Right cardiac atrium (tissue), 5 donors: ENCODE results near the gene CAPN2. TPM values are rescaled to one million over a fixed set of nuclear protein-coding genes. Genes with fewer than 3 reads are reported as not detected.

Source experiments
- ATAC-seq, 2 donors: fragments of 200-7000 bp; cut with Tn5 transposase; one replicate each; pipeline versions ENCODE4 v1.8.0 to v1.9.1; 2020; ENCODE audit warnings: moderate library complexity in 2 of 2, mild to moderate bottlenecking in 1 of 2
- DNase-seq, 3 donors: peaks; one replicate each; pipeline ENCODE4 v3.0.0-alpha.2; 2020
- H3K27ac ChIP-seq: one replicate; pipeline ENCODE4 v1.5.1; 2013; ENCODE audit warnings: mild to moderate bottlenecking, low read length, control low read depth, moderate library complexity
- H3K27me3 ChIP-seq: one replicate; pipeline ENCODE4 v1.6.1; 2013; ENCODE audit not compliant: control insufficient read depth, insufficient read depth
- H3K4me1 ChIP-seq: one replicate; pipeline ENCODE4 v1.6.1; 2013; ENCODE audit warnings: low read length; ENCODE audit not compliant: control insufficient read depth, insufficient read depth
- H3K4me3 ChIP-seq: one replicate; pipeline ENCODE4 v1.5.1; 2013; ENCODE audit warnings: low read length, control low read depth
- H3K9me3 ChIP-seq: one replicate; pipeline ENCODE4 v1.6.1; 2013; ENCODE audit warnings: low read length; ENCODE audit not compliant: control insufficient read depth
- WGBS: extraction: QIAGEN DNeasy Blood & Tissue Kit; methylation state at CpG from one replicate; pipeline ENCODE4 v1.1.7; 2013; 5-methylcytosine and 5-hydroxymethylcytosine counted together
- intact Hi-C, 4 donors: fragments of 100-400 bp; cut with DNase I; formaldehyde crosslinking; loops; one replicate each; pipeline versions ENCODE4 v1.11.0 to v1.14.0; 2022 to 2023
- polyA plus RNA-seq: library from polyadenylated mRNA; stranded (reverse); fragments of 200-250 nt; gene quantifications from one replicate; pipeline ENCODE4 v1.2.3, GENCODE V29; 2013
- total RNA-seq, 4 donors: library from RNA; stranded (reverse); fragmentation: NEBNext Ultra II Directional; extraction: Animal tissue kit (Norgen Biotek cat#: 25700); gene quantifications; one replicate each; pipeline ENCODE4 v1.2.1, GENCODE V29; 2021
- donor health status: healthy with polysubstance abuse.
- donor health status: DM: no; HTN: yes; CAD: no.
- donor health status: DM: no; HTN: no; CAD: no.
- donor health status: DM: no; HTN: yes; CAD: no; lungs with severe emphysema.
- donor health status: DM: yes; HTN: yes; CAD: no.

Gene CAPN2
- total and polyA plus RNA-seq, 5 donors = 52.7 to 91.6 (median 71.2) TPM

DNA sequence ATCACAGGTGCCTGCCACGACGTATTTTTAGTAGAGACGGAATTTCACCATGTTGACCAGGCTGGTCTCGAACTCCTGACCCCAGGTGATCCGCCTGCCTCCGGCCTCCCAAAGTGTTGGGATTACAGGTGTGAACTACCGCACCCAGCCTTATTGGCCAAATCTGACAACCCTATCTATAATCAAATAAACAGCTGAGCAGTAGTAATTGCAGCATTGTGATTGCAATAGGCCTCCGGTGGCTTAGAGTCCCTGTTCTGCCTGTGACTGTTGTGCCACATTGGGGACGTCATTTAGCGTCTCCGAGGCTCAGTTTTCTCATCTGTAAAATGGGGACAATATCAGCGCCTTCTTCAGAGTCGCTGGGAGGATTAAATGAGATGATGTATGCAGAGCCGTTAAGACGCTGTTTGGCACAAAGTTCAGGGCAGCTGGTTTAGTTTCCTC is 569 bp upstream of the CAPN2 start:
- Histone ChIP-seq H3K27ac (peak overlapping the region; percentile 61), H3K27me3 (no peaks in the 10 kb centered on the region), H3K4me3 (no peak overlapping the region), H3K4me1 (peaks cover 24% of the 10 kb centered on the region), H3K9me3 (no peaks in the 10 kb centered on the region)
- ATAC-seq = no peak
- no peak for DNase-seq
- intact Hi-C loops = loop anchor here in 3 of 4 donors (1.0 to 5.0 kb wide), 3 partner anchors 36 to 38 kb away; no protein-coding TSS in a partner anchor
- WGBS = 68% methylated on average over 15 of the region's 15 CpGs

- ATAC-seq = peak; percentile 59 to 72
- H3K27me3 ChIP-seq = no peaks in the 10 kb centered on the region
- peak; percentile 55 to 80 (median 79) for DNase-seq
- H3K4me1 ChIP-seq = peaks cover 22% of the 10 kb centered on the region
- intact Hi-C loops = loop anchor here in 3 of 4 donors (1.0 to 5.0 kb wide), 3 partner anchors 34 to 36 kb away; no protein-coding TSS in a partner anchor
- H3K9me3 ChIP-seq = no peaks in the 10 kb centered on the region
- WGBS = 2% methylated on average over 40 of the region's 40 CpGs
- H3K4me3 ChIP-seq = peak overlapping the region; percentile 66
- peak overlapping the region; percentile 91 for H3K27ac ChIP-seq
Observed at GRCh38 chr1:223712850-223713474, 623 bp downstream of the CAPN2 start.

GRCh38 chr1:223713546-223714420 is 1.4 kb downstream of the CAPN2 start:
- no peak for ATAC-seq
- Histone ChIP-seq H3K27ac (peak overlapping the region; percentile 91), H3K4me1 (peaks cover 20% of the 10 kb centered on the region), H3K27me3 (no peaks in the 10 kb centered on the region), H3K9me3 (no peaks in the 10 kb centered on the region), H3K4me3 (peak overlapping the region; percentile 66)
- DNase-seq = no peak
- intact Hi-C loops = loop anchor here in 2 of 4 donors (2.0 to 5.0 kb wide), 2 partner anchors 34 to 35 kb away; no protein-coding TSS in a partner anchor
- 34% methylated on average over 7 of the region's 7 CpGs for WGBS

GRCh38 chr1:223714421-223714724 is 2.0 kb downstream of the CAPN2 start:
- intact Hi-C loops = loop anchor here in 1 of 4 donors (5.0 kb wide), 1 partner anchor 33 kb away; no protein-coding TSS in a partner anchor
- Histone ChIP-seq H3K27me3 (no peaks in the 10 kb centered on the region), H3K9me3 (no peaks in the 10 kb centered on the region), H3K27ac (no peak overlapping the region), H3K4me1 (peaks cover 20% of the 10 kb centered on the region), H3K4me3 (no peak overlapping the region)
- DNase-seq = no peak
- ATAC-seq = no peak
- 96% methylated on average over 2 of the region's 2 CpGs for WGBS

GRCh38 chr1:223714849-223715603 is 2.7 kb downstream of the CAPN2 start:
- no peak for DNase-seq
- H3K4me1 ChIP-seq = peaks cover 20% of the 10 kb centered on the region
- intact Hi-C loops = loop anchor here in 1 of 4 donors (5.0 kb wide), 1 partner anchor 32 kb away; no protein-coding TSS in a partner anchor
- WGBS = 61% methylated on average over 9 of the region's 9 CpGs
- H3K9me3 ChIP-seq = no peaks in the 10 kb centered on the region
- ATAC-seq = no peak
- no peak overlapping the region for H3K27ac ChIP-seq
- no peak overlapping the region for H3K4me3 ChIP-seq
- H3K27me3 ChIP-seq = no peaks in the 10 kb centered on the region

- intact Hi-C loops = no loop called here
- Histone ChIP-seq H3K4me3 (no peak overlapping the region), H3K9me3 (no peaks in the 10 kb centered on the region), H3K27ac (no peak overlapping the region), H3K27me3 (no peaks in the 10 kb centered on the region), H3K4me1 (peaks cover 20% of the 10 kb centered on the region)
- no peak for ATAC-seq
- 52% methylated on average over 6 of the region's 6 CpGs for WGBS
- DNase-seq = no peak
Observed at GRCh38 chr1:223715604-223716172, 3.3 kb downstream of the CAPN2 start.

DNA sequence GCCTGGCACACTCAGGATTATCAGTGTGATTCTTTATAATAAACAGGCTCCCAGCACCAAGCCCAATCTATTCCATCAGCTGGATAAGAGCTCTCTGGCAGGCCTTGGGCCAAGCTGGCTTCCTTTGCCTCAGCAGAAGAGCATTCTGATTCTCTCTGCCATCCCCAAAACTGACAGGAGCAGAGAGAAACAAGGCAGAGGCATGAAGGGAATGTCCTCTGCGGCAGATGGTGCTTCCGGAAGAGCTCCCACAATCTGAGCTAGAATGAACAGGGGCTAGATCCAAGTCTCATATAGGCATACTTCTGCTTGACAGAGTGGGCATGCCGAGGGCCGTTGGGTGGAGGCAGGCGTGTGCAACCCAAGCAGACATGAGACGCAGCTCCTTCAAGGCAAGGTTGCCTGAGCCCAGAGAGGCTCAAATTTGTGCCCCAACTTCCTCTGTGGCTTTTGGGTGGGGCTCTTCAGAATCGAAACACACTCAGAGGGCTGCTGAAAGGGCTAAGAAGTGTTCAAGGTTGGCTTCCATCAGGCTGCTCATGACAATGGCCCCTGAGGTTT is 4.0 kb downstream of the CAPN2 start:
- H3K9me3 ChIP-seq = no peaks in the 10 kb centered on the region
- no peak overlapping the region for H3K27ac ChIP-seq
- intact Hi-C loops = no loop called here
- no peaks in the 10 kb centered on the region for H3K27me3 ChIP-seq
- WGBS = 42% methylated on average over 7 of the region's 7 CpGs
- no peak overlapping the region for H3K4me3 ChIP-seq
- ATAC-seq (no peak), DNase-seq (no peak)
- peaks cover 20% of the 10 kb centered on the region for H3K4me1 ChIP-seq

DNA sequence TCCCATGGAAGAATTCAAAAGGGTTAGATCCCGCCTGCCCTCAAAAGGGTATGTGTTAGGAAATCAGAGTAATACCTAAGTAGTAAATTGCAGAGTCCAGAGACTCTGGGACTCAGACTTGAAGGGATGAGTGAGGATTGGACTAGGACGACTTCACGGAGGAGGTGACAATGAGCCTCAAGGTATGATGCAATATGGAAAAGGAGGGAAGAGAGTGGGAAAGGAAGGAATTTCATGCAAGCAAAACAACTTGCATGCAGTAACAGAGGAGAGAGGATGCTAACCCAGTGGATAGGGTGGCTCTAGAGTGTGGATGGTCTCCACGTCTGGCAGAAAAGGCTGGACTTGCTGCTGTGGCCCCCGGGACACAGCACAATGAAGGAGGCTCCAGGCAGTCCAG is 4.8 kb downstream of the CAPN2 start:
- no peak for ATAC-seq
- no peaks in the 10 kb centered on the region for H3K9me3 ChIP-seq
- peaks cover 20% of the 10 kb centered on the region for H3K4me1 ChIP-seq
- WGBS = 88% methylated on average over 5 of the region's 5 CpGs
- intact Hi-C loops = no loop called here
- H3K4me3 ChIP-seq = no peak overlapping the region
- H3K27ac ChIP-seq = no peak overlapping the region
- DNase-seq = no peak
- H3K27me3 ChIP-seq = no peaks in the 10 kb centered on the region

- no peaks in the 10 kb centered on the region for H3K27me3 ChIP-seq
- no peak overlapping the region for H3K4me3 ChIP-seq
- intact Hi-C loops = no loop called here
- ATAC-seq = no peak
- WGBS = 90% methylated on average over 6 of the region's 6 CpGs
- H3K27ac ChIP-seq = no peak overlapping the region
- DNase-seq = no peak
- H3K4me1 ChIP-seq = peaks cover 20% of the 10 kb centered on the region
- H3K9me3 ChIP-seq = no peaks in the 10 kb centered on the region
Observed at GRCh38 chr1:223717695-223718363, 5.5 kb downstream of the CAPN2 start.

DNA sequence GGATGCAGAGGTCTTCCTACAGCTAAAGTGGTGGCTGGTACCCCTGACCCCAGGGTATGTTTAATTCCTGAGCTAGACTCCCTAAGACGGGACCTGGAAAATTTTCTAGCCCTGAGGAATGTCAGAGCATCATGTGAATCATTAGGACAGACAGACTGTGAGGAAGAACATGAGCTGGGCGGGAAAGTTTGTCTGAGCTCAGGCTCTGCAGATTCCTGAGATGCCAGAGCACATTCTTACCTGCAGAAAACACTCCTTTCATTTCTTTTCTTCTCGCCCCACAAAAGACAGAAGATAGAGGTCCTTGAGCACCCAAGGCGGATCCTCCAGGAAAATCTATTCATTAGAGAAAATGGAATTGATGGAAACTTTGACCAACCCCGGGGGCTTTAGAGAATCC is 6.5 kb downstream of the CAPN2 start:
- no peaks in the 10 kb centered on the region for H3K27me3 ChIP-seq
- no peaks in the 10 kb centered on the region for H3K9me3 ChIP-seq
- intact Hi-C loops = no loop called here
- DNase-seq (no peak), ATAC-seq (no peak)
- H3K27ac ChIP-seq = no peak overlapping the region
- H3K4me3 ChIP-seq = no peak overlapping the region
- H3K4me1 ChIP-seq = peaks cover 16% of the 10 kb centered on the region
- 68% methylated on average over 5 of the region's 5 CpGs for WGBS
